BJ (cell line): Measurements from ENCODE around the gene PATJ. TPM values are rescaled to one million over a fixed set of nuclear protein-coding genes. Genes with fewer than 3 reads are reported as not detected.

Experiments
- CTCF ChIA-PET: fragments of 350-600 bp; formaldehyde crosslinking; extraction: SDS; loops from one replicate; lab custom pipeline; 2021; ENCODE audit warnings: antibody characterized with exemption, inconsistent platforms; lab: Yijun Ruan, JAX
- POLR2A ChIA-PET: fragments of 300-600 bp; sonication (Branson Sonifier 250); formaldehyde crosslinking; extraction: SDS; loops from one replicate; lab custom pipeline; 2021; ENCODE audit warnings: antibody characterized with exemption; lab: Charles Lee
- DNase-seq: peaks from one replicate; pipeline ENCODE4 v3.0.0-alpha.2; 2011; ENCODE audit warnings: low read depth
- H3K27me3 ChIP-seq: 2 replicates; pipeline ENCODE4 v1.6.0; 2011; ENCODE audit warnings: low read length; ENCODE audit not compliant: control insufficient read depth, insufficient read depth
- H3K36me3 ChIP-seq: 2 replicates; pipeline ENCODE4 v1.5.1; 2011; ENCODE audit warnings: low read length; ENCODE audit not compliant: control insufficient read depth, insufficient read depth
- H3K4me3 ChIP-seq: 2 replicates; pipeline ENCODE4 v1.5.1; 2011; ENCODE audit warnings: low read depth, mild to moderate bottlenecking, control low read depth, low read length
- CTCF ChIP-seq: IDR thresholded peaks from 2 replicates; pipeline ENCODE4 v1.5.1; 2011; ENCODE audit warnings: low read depth, mild to moderate bottlenecking, control low read depth, inconsistent platforms, low read length, moderate library complexity; ENCODE audit not compliant: insufficient read depth
- polyA plus RNA-seq: library from polyadenylated mRNA; depleted of rRNA; stranded (reverse); fragments of >200 nt; gene quantifications from 2 replicates; pipeline ENCODE4 v1.2.3, GENCODE V29; 2011

Gene PATJ
- polyA plus RNA-seq, 1 experiment: 3.0 TPM

DNA sequence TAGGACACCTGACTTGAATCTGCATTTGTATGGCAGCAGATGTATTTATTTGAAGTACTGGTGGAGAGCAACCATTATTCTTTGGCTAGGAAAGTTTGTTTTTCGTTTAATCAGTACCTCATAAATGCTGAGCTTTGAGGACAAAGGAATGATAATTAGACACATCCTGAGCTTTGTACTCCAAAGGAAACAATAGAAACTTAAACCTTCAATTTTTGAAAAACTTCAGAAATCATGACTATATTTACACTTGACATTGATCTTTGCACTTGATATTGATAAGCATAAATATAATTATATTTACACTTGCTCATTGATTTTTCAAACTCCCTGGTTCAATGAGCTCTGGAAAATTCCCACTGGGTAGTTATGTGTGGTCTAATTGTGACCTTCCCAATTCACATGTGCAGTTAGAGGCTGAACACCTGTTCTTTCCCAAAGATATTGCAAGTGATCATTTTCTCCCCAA lies 10.7 kb downstream of the PATJ start:
- no peak for TF ChIP-seq CTCF
- Histone ChIP-seq H3K4me3 (no peak overlapping the region), H3K27me3 (no peaks in the 10 kb centered on the region), H3K36me3 (no peaks in the 10 kb centered on the region)
- POLR2A ChIA-PET: no interaction called here
- DNase-seq: no peak
- CTCF ChIA-PET: interaction anchor here (1.8 kb wide), 1 partner anchor 8 kb away, joined by 7 read pairs; no protein-coding TSS in a partner anchor

DNA sequence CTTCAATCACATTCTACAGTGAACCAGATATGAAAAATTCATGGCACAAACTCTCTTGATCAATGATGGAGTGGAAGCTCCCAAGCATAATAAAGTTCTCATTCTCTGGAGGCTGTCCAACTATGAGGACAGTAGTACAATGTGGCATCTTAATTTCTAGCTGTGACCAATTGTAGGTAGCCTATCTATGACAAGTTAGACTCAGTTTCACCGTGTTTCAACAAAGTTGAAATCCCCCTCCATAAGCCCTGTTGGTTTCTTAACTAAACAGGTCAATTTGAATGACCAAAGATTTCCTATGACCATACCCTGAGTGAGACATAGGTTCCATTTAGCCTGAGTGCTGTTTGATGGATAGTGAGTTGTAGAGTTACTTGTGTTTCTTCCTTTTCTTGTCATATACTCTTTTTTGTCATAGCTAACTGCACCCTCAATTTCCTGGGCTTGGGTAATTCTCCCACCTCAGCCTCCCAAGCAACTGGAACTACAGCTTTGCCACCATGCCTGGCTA lies 11.8 kb downstream of the PATJ start:
- TF ChIP-seq CTCF: no peak
- H3K4me3 ChIP-seq: no peak overlapping the region
- DNase-seq: no peak
- ChIA-PET POLR2A (no interaction called here), CTCF (interaction anchor here (1.8 kb wide), 1 partner anchor 9 kb away, joined by 7 read pairs; no protein-coding TSS in a partner anchor)
- no peaks in the 10 kb centered on the region for H3K36me3 ChIP-seq
- no peaks in the 10 kb centered on the region for H3K27me3 ChIP-seq

- no peak for TF ChIP-seq CTCF
- Histone ChIP-seq H3K4me3 (no peak overlapping the region), H3K27me3 (no peaks in the 10 kb centered on the region), H3K36me3 (no peaks in the 10 kb centered on the region)
- CTCF ChIA-PET: interaction anchor here (1.8 kb wide), 1 partner anchor 10 kb away, joined by 7 read pairs; no protein-coding TSS in a partner anchor
- POLR2A ChIA-PET: no interaction called here
- no peak for DNase-seq
Measured at GRCh38 chr1:61754545-61754944, 12.3 kb downstream of the PATJ start.

GRCh38 chr1:61756773-61757172 lies 14.5 kb downstream of the PATJ start:
- ChIA-PET CTCF (no interaction called here), POLR2A (no interaction called here)
- TF ChIP-seq CTCF: no peak
- Histone ChIP-seq H3K36me3 (no peaks in the 10 kb centered on the region), H3K4me3 (no peak overlapping the region), H3K27me3 (no peaks in the 10 kb centered on the region)
- DNase-seq: no peak

GRCh38 chr1:61757950-61758349 lies 15.7 kb downstream of the PATJ start:
- ChIA-PET CTCF (no interaction called here), POLR2A (no interaction called here)
- Histone ChIP-seq H3K36me3 (no peaks in the 10 kb centered on the region), H3K4me3 (no peak overlapping the region), H3K27me3 (no peaks in the 10 kb centered on the region)
- TF ChIP-seq CTCF: no peak
- DNase-seq: no peak
